Neural cell (in vitro differentiated cells): ENCODE data around the gene LACTBL1. TPM values are rescaled to one million over a fixed set of nuclear protein-coding genes. Genes with fewer than 3 reads are reported as not detected.

Experiments
- H2AFZ ChIP-seq: fragments of 200-600, 300-800 bp; sonication (generic), shearing (Covaris generic); 2 replicates; pipeline ENCODE4 v1.6.0; 2014; ENCODE audit warnings: low read depth, mild to moderate bottlenecking, antibody characterized with exemption, low read length, moderate library complexity
- H3F3A ChIP-seq: fragments of 200-600 bp; shearing (Covaris generic); 2 replicates; pipeline ENCODE4 v1.6.1; 2016; ENCODE audit warnings: mild to moderate bottlenecking, moderate library complexity, mixed read lengths, antibody characterized with exemption, low read length; ENCODE audit not compliant: insufficient read depth, poor library complexity, severe bottlenecking
- H3K27ac ChIP-seq: fragments of 200-600, 300-800 bp; sonication (generic), shearing (Covaris generic); 2 replicates; pipeline ENCODE4 v1.5.1; 2014; ENCODE audit warnings: mild to moderate bottlenecking, low read length, moderate library complexity
- H3K27me3 ChIP-seq: fragments of 300-800, 200-600 bp; sonication (generic), shearing (Covaris generic); 2 replicates; pipeline ENCODE4 v1.6.0; 2014; ENCODE audit warnings: mild to moderate bottlenecking, low read depth, low read length, moderate library complexity; ENCODE audit not compliant: insufficient read depth
- H3K36me3 ChIP-seq: fragments of 300-800, 200-600 bp; sonication (generic), shearing (Covaris generic); 2 replicates; pipeline ENCODE4 v1.5.1; 2014; ENCODE audit warnings: mild to moderate bottlenecking, antibody characterized with exemption, low read length, moderate library complexity; ENCODE audit not compliant: insufficient read depth
- H3K4me2 ChIP-seq: fragments of 300-800, 200-600 bp; sonication (generic), shearing (Covaris generic); 2 replicates; pipeline ENCODE4 v1.6.0; 2014; ENCODE audit warnings: mild to moderate bottlenecking, low read length
- H3K4me3 ChIP-seq: fragments of 300-800, 200-600 bp; sonication (generic), shearing (Covaris generic); 2 replicates; pipeline ENCODE4 v1.5.1; 2014; ENCODE audit warnings: mild to moderate bottlenecking, low read length, moderate library complexity
- H3K79me2 ChIP-seq: fragments of 200-600 bp; shearing (Covaris generic); replicated peaks from 2 replicates; pipeline ENCODE4 v1.6.0; 2014; ENCODE audit warnings: mild to moderate bottlenecking, low read length, moderate library complexity; ENCODE audit not compliant: insufficient read depth
- H3K9ac ChIP-seq: fragments of 300-800, 200-600 bp; sonication (generic), shearing (Covaris generic); 2 replicates; pipeline ENCODE4 v1.6.1; 2016; ENCODE audit warnings: mild to moderate bottlenecking, low read length, mixed read lengths
- H3K9me2 ChIP-seq: fragments of 200-600 bp; shearing (Covaris generic); 2 replicates; pipeline ENCODE4 v1.6.1; 2016; ENCODE audit warnings: mild to moderate bottlenecking, low read length, mixed read lengths; ENCODE audit not compliant: insufficient read depth
- H3K9me3 ChIP-seq: fragments of 200-600, 300-800 bp; sonication (generic), shearing (Covaris generic); 2 replicates; pipeline ENCODE4 v1.6.1; 2016; ENCODE audit warnings: mild to moderate bottlenecking, mixed run types, low read length, moderate library complexity, mixed read lengths
- H4K20me1 ChIP-seq: fragments of 200-600 bp; shearing (Covaris generic); 2 replicates; pipeline ENCODE4 v1.6.1; 2016; ENCODE audit warnings: mild to moderate bottlenecking, mixed run types; ENCODE audit not compliant: insufficient read depth
- EP300 ChIP-seq: fragments of 450-650 bp; conservative IDR thresholded peaks from 2 replicates; pipeline ENCODE4 v1.6.1; 2014; ENCODE audit warnings: antibody characterized with exemption, mild to moderate bottlenecking, moderate library complexity; ENCODE audit not compliant: poor library complexity, severe bottlenecking
- EZH2 ChIP-seq: fragments of 200-600, 300-800 bp; shearing (Covaris generic), sonication (generic); IDR thresholded peaks from 2 replicates; pipeline ENCODE4 v1.6.1; 2014; ENCODE audit warnings: antibody characterized with exemption, low read length, borderline replicate concordance, mild to moderate bottlenecking; ENCODE audit not compliant: insufficient read depth, poor library complexity, severe bottlenecking
- MXI1 ChIP-seq: fragments of 450-650 bp; conservative IDR thresholded peaks from 2 replicates; pipeline ENCODE4 v1.6.1; 2014; ENCODE audit warnings: antibody characterized with exemption, mild to moderate bottlenecking; ENCODE audit not compliant: poor library complexity, severe bottlenecking
- POLR2AphosphoS5 ChIP-seq: IDR thresholded peaks from 2 replicates; pipeline ENCODE4 v1.6.1; 2012
- RAD21 ChIP-seq: fragments of 450-650 bp; conservative IDR thresholded peaks from 2 replicates; pipeline ENCODE4 v1.6.1; 2014; ENCODE audit warnings: antibody characterized with exemption, mild to moderate bottlenecking, moderate library complexity
- SMC3 ChIP-seq: fragments of 450-650 bp; conservative IDR thresholded peaks from 2 replicates; pipeline ENCODE4 v1.6.1; 2014; ENCODE audit warnings: antibody characterized with exemption, mild to moderate bottlenecking, moderate library complexity; ENCODE audit not compliant: poor library complexity
- TAF1 ChIP-seq: IDR thresholded peaks from 2 replicates; pipeline ENCODE4 v1.6.1; 2012; ENCODE audit warnings: low read depth
- polyA plus RNA-seq: library from polyadenylated mRNA; depleted of rRNA; stranded (reverse); fragments of >200 nt; gene quantifications from 2 replicates; pipeline ENCODE4 v1.2.3, GENCODE V29; 2014
- TF ChIP-seq, protein P1 (sequence below): fragments of 450-650 bp; IDR thresholded peaks from 2 replicates; pipeline ENCODE4 v1.5.1; 2014; ENCODE audit warnings: antibody characterized with exemption, mild to moderate bottlenecking, moderate library complexity; ENCODE audit not compliant: poor library complexity, severe bottlenecking
- TF ChIP-seq, protein P2 (sequence below): IDR thresholded peaks from 2 replicates; pipeline ENCODE4 v1.6.1; 2012; ENCODE audit warnings: borderline replicate concordance

The LACTBL1 gene
- polyA plus RNA-seq, 1 donor from 2014 or later = not detected

DNA sequence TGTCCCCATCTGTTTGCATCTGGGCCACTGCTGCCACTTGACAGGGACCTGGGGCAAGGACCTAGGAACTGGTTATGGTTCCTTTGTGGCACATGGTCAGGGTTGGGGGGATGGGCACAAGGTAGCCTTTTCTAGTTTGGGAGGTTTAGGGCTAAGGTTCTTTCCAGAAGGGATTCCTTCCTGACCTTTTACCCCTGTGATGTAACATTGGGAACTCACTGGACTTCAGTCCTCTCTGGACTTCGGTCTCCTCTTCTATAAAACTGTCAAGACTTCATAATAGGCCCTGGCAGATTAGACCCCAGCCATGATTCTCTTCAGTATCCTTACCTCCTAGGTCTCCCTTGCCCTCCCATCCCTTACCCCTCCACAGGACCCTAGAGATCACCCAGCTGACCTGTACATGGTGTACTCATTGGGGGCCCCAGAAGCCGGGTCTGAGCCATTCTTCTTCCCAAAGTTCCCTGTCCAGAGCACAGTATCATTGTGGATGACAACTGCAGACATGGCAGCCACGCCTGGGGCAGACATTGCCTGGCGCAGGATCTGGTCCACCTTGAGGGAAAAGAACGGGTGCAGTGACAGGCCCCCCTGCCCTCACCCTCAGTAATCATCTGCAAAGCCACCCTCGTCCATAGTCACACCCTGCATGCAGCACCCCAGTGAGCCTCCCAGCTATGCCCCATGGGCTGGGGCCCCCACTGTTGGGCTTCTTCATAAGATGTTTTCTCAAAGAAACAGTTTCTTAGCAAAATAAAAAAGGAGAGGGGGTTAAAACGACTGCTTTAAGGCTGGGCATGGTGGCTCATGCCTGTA, 12.9 kb downstream of the LACTBL1 start:
- Histone ChIP-seq H3K9me3 (no peaks in the 10 kb centered on the region), H2AFZ (no peak overlapping the region), H3K27me3 (no peaks in the 10 kb centered on the region), H3K79me2 (no peaks in the 10 kb centered on the region), H3K9me2 (no peaks in the 10 kb centered on the region), H3F3A (no peaks in the 10 kb centered on the region), H3K36me3 (no peaks in the 10 kb centered on the region), H3K4me2 (no peak overlapping the region), H4K20me1 (no peaks in the 10 kb centered on the region), H3K9ac (no peak overlapping the region), H3K27ac (no peak overlapping the region), H3K4me3 (no peak overlapping the region)
- TF ChIP-seq EZH2 (no peak), RAD21 (no peak), MXI1 (no peak), POLR2AphosphoS5 (no peak), EP300 (no peak), TAF1 (no peak), SMC3 (no peak)
- TF ChIP-seq, protein P1, sequence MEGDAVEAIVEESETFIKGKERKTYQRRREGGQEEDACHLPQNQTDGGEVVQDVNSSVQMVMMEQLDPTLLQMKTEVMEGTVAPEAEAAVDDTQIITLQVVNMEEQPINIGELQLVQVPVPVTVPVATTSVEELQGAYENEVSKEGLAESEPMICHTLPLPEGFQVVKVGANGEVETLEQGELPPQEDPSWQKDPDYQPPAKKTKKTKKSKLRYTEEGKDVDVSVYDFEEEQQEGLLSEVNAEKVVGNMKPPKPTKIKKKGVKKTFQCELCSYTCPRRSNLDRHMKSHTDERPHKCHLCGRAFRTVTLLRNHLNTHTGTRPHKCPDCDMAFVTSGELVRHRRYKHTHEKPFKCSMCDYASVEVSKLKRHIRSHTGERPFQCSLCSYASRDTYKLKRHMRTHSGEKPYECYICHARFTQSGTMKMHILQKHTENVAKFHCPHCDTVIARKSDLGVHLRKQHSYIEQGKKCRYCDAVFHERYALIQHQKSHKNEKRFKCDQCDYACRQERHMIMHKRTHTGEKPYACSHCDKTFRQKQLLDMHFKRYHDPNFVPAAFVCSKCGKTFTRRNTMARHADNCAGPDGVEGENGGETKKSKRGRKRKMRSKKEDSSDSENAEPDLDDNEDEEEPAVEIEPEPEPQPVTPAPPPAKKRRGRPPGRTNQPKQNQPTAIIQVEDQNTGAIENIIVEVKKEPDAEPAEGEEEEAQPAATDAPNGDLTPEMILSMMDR = no peak
- TF ChIP-seq, protein P2, sequence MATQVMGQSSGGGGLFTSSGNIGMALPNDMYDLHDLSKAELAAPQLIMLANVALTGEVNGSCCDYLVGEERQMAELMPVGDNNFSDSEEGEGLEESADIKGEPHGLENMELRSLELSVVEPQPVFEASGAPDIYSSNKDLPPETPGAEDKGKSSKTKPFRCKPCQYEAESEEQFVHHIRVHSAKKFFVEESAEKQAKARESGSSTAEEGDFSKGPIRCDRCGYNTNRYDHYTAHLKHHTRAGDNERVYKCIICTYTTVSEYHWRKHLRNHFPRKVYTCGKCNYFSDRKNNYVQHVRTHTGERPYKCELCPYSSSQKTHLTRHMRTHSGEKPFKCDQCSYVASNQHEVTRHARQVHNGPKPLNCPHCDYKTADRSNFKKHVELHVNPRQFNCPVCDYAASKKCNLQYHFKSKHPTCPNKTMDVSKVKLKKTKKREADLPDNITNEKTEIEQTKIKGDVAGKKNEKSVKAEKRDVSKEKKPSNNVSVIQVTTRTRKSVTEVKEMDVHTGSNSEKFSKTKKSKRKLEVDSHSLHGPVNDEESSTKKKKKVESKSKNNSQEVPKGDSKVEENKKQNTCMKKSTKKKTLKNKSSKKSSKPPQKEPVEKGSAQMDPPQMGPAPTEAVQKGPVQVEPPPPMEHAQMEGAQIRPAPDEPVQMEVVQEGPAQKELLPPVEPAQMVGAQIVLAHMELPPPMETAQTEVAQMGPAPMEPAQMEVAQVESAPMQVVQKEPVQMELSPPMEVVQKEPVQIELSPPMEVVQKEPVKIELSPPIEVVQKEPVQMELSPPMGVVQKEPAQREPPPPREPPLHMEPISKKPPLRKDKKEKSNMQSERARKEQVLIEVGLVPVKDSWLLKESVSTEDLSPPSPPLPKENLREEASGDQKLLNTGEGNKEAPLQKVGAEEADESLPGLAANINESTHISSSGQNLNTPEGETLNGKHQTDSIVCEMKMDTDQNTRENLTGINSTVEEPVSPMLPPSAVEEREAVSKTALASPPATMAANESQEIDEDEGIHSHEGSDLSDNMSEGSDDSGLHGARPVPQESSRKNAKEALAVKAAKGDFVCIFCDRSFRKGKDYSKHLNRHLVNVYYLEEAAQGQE = no peak

GRCh38 chr1:22958556-22958955, 14.1 kb downstream of the LACTBL1 start:
- no peak overlapping the region for H3K27ac ChIP-seq
- no peaks in the 10 kb centered on the region for H3K27me3 ChIP-seq
- no peaks in the 10 kb centered on the region for H3K9me3 ChIP-seq
- no peak overlapping the region for H2AFZ ChIP-seq
- H3K36me3 ChIP-seq = no peaks in the 10 kb centered on the region
- no peak overlapping the region for H3K4me3 ChIP-seq
- no peak overlapping the region for H3K9ac ChIP-seq
- no peaks in the 10 kb centered on the region for H3K79me2 ChIP-seq
- no peaks in the 10 kb centered on the region for H3K9me2 ChIP-seq
- H3F3A ChIP-seq = no peaks in the 10 kb centered on the region
- no peak overlapping the region for H3K4me2 ChIP-seq
- H4K20me1 ChIP-seq = no peaks in the 10 kb centered on the region
- TF ChIP-seq MXI1 (no peak), EP300 (no peak), POLR2AphosphoS5 (no peak), TAF1 (no peak), RAD21 (no peak), EZH2 (no peak), SMC3 (no peak)
- TF ChIP-seq, protein P1 = no peak
- TF ChIP-seq, protein P2 = no peak
